ENCODE measurements around the gene OR12D1.
"Not testable (repeated sequence)": the region's sequence is repeated elsewhere in the genome, so short reads cannot be mapped to it uniquely, and the experiment has no call there.

OR12D1 gene

DNA sequence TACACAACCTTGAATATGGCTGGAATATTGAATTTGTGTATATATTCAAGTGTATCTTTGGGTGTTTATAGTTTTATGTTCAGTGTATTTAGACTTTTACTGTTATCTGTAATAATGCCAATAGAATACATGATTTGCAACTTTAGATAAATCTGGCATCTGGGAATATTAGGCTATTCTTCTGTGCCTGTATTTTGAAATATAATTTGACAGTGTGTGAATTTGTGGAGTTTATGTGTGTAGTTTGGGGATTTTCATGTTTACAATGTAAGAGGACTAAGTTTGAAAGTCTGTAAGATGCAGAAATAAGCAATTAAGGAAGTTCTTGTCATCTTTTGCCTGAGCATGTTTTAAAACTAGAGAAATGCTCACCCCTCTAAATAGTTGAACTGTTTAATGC lies 24.3 kb downstream of the OR12D1 start, which contains the start of gene OR10C1:
OR10C1 (plus strand) TSS at position 301 of the 400 bp plus-strand sequence. CDS start 710 bp downstream, outside the sequence.
- ATAC-seq (replicated peaks), result no peak
- H3K27me3 Mint-ChIP-seq, result peaks cover 28 to 45% of the 10 kb centered on the region in 2 donors

DNA sequence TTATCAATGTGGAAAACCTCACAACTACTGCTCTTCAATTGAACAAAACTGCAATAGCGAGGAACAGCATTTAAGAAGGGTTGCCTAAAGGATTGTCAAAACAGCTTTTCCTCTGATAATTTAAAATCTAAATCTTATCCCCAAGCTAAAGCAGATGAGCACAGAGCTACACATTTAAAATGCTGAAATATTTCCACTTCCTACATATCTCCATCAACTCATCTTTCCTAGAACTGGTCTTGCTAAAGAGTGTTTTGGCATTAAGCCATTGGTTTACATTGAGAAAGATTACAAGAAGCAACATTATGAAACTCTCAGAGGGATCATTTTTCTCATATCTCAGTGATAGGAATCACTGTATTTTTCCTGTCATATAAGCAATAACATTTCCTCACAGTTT lies 28.0 kb downstream of the OR12D1 start:
- H3K9me3 Mint-ChIP-seq, result peaks cover 0 to 3% of the 10 kb centered on the region in 2 donors

More for the DNA sequence above, 24.3 kb downstream of the OR12D1 start, which contains the start of gene OR10C1:
- no peak for DNase-seq
- Mint-ChIP-seq H3K36me3 (ENCODE audit: insufficient read depth) (no peaks in the 10 kb centered on the region), H3K4me3 (no peak within 1 kb of the TSS), H3K9me3 (no peaks in the 10 kb centered on the region), H3K4me1 (ENCODE audit: low read depth in 2 of 2) (no peaks in the 10 kb centered on the region), H3K27ac (no peak within 1 kb of the TSS)

DNA sequence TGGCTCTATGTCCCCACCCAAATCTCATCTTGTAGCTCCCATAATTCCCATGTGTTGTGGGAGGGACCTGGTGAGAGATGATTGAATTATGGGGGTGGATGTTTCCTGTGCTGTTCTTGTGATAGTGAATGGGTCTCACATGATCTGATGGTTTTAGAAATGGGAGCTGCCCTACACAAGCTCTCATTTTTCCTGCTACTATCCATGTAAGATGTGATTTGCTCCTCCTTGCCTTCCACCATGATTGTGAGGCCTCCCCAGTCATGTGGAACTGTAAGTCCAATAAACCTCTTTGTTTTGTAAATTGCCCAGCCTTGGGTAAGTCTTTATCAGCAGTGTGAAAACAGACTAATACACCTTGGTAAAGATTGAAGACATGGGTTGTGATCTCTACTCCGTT lies 29.3 kb downstream of the OR12D1 start:
- not testable (repeated sequence) for H3K4me3 Mint-ChIP-seq; H3K36me3 Mint-ChIP-seq (ENCODE audit: insufficient read depth); DNase-seq; H3K4me1 Mint-ChIP-seq (ENCODE audit: low read depth in 2 of 2); ATAC-seq (replicated peaks); H3K27ac Mint-ChIP-seq; H3K9me3 Mint-ChIP-seq
- peaks cover 59 to 69% of the 10 kb centered on the region in 2 donors for H3K27me3 Mint-ChIP-seq

More for the DNA sequence above, 28.0 kb downstream of the OR12D1 start:
- no peaks in the 10 kb centered on the region for H3K36me3 Mint-ChIP-seq (ENCODE audit: insufficient read depth)
- no peaks in the 10 kb centered on the region for H3K4me1 Mint-ChIP-seq (ENCODE audit: low read depth in 2 of 2)
- DNase-seq, result no peak
- ATAC-seq (replicated peaks), result no peak
- no peak overlapping the region for H3K4me3 Mint-ChIP-seq
- H3K27ac Mint-ChIP-seq, result no peak overlapping the region
- H3K27me3 Mint-ChIP-seq, result peaks cover 52 to 67% of the 10 kb centered on the region in 2 donors

DNA sequence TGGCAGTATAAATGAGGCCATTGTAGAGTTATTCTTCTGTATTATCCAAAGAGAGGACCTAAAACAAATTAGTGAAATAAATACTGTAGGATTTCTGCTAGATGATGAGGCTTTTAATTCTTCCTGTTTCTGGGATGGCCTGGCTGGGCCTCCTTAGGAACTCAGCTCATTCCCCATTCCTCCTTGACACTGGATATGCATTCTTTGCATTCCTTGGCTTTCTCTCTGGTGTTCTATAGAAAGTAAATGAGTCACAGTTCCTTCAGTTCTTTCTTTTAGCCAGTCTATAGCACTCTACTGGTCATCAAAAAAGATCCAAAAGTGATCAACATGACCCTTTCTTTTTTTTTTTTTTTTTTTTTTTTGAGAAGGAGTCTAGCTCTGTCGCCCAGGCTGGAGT lies 32.9 kb downstream of the OR12D1 start:
- no peaks in the 10 kb centered on the region for H3K36me3 Mint-ChIP-seq (ENCODE audit: insufficient read depth)
- no peak overlapping the region for H3K4me3 Mint-ChIP-seq
- H3K27me3 Mint-ChIP-seq, result peaks cover 70 to 79% of the 10 kb centered on the region in 2 donors

DNA sequence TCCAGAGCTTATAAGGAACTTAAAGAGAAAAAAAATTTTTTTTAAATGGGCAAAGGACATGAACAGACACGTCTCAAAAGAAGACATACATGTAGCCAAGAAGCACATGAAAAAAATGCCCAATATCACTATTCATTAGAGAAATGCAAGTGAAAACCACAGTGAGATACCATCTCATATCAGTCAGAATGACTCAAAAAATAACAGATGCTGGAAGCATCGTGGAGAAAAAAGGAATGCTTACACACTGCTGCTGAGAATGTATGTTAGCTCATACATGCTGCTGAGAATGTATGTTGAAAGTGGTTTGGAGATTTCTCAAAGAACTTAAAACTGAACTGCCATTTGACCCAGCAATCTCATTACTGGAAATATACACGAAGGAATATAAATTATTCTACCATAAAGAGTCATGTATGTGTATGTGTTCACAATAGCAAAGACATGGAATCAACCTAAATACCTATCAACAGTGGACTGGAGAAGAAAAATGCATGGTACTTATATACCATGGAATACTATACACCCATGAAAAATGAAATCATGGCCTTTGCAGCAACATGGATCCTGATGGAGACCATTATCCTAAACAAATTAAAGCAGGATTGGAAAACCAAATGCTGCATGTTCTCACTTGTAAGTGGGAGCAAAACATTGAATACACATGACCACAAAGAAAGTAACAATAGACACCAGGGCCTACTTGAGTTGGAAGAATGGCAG lies 36.9 kb downstream of the OR12D1 start:
- Mint-ChIP-seq H3K4me3 (no peak overlapping the region), H3K27me3 (peaks cover 44 to 50% of the 10 kb centered on the region in 2 donors), H3K4me1 (ENCODE audit: low read depth in 2 of 2) (no peaks in the 10 kb centered on the region), H3K9me3 (peaks cover 0 to 1% of the 10 kb centered on the region in 2 donors), H3K36me3 (ENCODE audit: insufficient read depth) (no peaks in the 10 kb centered on the region), H3K27ac (no peak overlapping the region)
- ATAC-seq (replicated peaks) (no peak), DNase-seq (no peak)

More for the DNA sequence above, 32.9 kb downstream of the OR12D1 start:
- Mint-ChIP-seq H3K27ac (no peak overlapping the region), H3K9me3 (peaks cover 0 to 4% of the 10 kb centered on the region in 2 donors), H3K4me1 (ENCODE audit: low read depth in 2 of 2) (no peaks in the 10 kb centered on the region)
- ATAC-seq (replicated peaks), result no peak
- no peak for DNase-seq

DNA sequence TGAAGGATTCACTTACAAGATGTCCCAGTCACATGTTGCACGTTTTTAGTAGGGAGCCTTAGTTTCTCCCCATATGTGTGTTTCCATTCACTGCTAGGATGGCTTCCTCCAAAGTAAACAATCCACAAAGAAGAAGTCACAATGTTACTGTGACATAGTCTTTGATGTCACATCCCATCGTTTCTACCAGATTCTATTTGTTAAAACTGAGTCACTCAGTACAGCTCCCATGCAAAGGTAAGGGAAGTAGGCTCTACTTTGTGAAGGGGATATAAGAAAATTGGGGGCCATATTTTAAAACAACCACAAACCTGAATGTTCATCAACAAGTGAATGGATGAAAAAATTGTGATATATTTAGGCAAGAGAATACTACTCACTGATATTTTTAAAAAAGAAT lies 42.2 kb downstream of the OR12D1 start, which contains the start of the genes OR11A1 and OR2H1:
OR11A1 (minus strand) TSS at position 101 of the 400 bp plus-strand sequence. CDS start 29,430 bp downstream, outside the sequence.
OR2H1 (plus strand) TSS at position 185 of the 400 bp plus-strand sequence. CDS start 4,615 bp downstream, outside the sequence.
- no peak within 1 kb of the TSS for H3K27ac Mint-ChIP-seq
- H3K4me3 Mint-ChIP-seq, result no peak within 1 kb of the TSS
- no peaks in the 10 kb centered on the region for H3K36me3 Mint-ChIP-seq (ENCODE audit: insufficient read depth)
- no peak for DNase-seq
- peaks cover 16 to 19% of the 10 kb centered on the region in 2 donors for H3K27me3 Mint-ChIP-seq
- H3K4me1 Mint-ChIP-seq (ENCODE audit: low read depth in 2 of 2), result peaks cover 0 to 3% of the 10 kb centered on the region in 2 donors
- no peaks in the 10 kb centered on the region for H3K9me3 Mint-ChIP-seq
- no peak for ATAC-seq (replicated peaks)

DNA sequence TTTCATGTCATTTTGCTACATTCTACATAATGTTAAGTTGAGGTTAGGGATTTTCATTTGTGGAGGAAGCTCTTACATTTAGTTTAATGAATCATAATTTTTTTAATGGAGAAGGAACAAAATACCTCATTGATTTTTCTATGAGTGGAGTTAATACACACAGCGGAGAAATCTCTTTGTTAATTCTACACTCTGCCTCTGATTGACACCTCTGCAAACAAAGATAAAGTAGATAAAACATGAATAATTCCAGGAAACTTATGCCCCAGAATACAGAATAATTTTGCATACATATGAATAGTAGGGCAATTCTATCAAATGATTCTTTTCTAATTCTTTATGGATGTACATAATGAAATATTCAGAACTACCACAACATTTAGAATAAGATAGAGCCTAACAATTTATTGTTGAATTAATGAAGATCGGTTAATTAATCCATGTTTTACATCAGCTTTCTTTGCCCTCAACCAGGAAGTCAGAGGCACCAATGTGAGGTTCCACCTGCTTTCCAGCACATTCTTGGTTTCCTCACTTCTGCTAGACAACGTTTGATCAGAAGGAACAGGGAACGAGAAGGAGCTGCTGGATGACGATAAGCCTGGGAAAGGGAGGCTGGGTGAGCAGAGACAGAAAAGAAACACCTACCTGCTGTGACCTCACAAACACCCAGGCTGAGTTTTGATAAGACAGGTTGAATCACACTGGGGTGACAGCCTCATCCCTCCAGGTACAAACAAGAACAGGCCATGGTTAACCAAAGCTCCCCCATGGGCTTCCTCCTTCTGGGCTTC lies 46.5 kb downstream of the OR12D1 start:
- peaks cover 0 to 4% of the 10 kb centered on the region in 2 donors for H3K4me1 Mint-ChIP-seq (ENCODE audit: low read depth in 2 of 2)
- H3K27me3 Mint-ChIP-seq, result peaks cover 33 to 39% of the 10 kb centered on the region in 2 donors
- DNase-seq, result no peak
- H3K4me3 Mint-ChIP-seq, result no peak overlapping the region
- H3K9me3 Mint-ChIP-seq, result no peaks in the 10 kb centered on the region
- H3K27ac Mint-ChIP-seq, result no peak overlapping the region
- no peak for ATAC-seq (replicated peaks)
- H3K36me3 Mint-ChIP-seq (ENCODE audit: insufficient read depth), result no peaks in the 10 kb centered on the region

DNA sequence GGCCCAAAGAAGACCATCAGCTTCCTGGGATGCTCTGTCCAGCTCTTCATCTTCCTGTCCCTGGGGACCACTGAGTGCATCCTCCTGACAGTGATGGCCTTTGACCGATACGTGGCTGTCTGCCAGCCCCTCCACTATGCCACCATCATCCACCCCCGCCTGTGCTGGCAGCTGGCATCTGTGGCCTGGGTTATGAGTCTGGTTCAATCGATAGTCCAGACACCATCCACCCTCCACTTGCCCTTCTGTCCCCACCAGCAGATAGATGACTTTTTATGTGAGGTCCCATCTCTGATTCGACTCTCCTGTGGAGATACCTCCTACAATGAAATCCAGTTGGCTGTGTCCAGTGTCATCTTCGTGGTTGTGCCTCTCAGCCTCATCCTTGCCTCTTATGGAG lies 47.3 kb downstream of the OR12D1 start:
- H3K27ac Mint-ChIP-seq, result no peak overlapping the region
- DNase-seq (no peak), ATAC-seq (replicated peaks) (no peak)
- peaks cover 0 to 4% of the 10 kb centered on the region in 2 donors for H3K4me1 Mint-ChIP-seq (ENCODE audit: low read depth in 2 of 2)
- no peaks in the 10 kb centered on the region for H3K36me3 Mint-ChIP-seq (ENCODE audit: insufficient read depth)
- no peaks in the 10 kb centered on the region for H3K9me3 Mint-ChIP-seq
- peaks cover 33 to 47% of the 10 kb centered on the region in 2 donors for H3K27me3 Mint-ChIP-seq
- no peak overlapping the region for H3K4me3 Mint-ChIP-seq

DNA sequence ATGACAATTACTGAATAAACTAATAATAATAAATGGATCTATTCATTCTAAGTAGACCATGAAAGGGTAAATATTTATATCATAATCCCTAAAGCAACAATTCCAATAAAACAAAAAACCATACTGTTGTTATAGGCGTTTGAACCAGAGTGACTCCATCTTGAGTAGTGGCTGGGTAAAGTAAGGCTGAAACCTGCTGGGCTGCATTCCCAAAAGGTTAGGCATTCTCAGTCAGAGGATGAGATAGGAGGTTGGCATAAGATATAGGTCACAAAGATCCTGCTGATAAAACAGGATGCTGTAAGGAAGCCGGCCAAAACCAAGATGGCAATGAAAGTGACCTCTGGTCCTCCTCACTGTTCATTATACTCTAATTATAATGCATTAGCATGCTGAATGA lies 50.6 kb downstream of the OR12D1 start:
- H3K9me3 Mint-ChIP-seq, result no peaks in the 10 kb centered on the region
- ATAC-seq (replicated peaks) (no peak), DNase-seq (no peak)
- peaks cover 42 to 65% of the 10 kb centered on the region in 2 donors for H3K27me3 Mint-ChIP-seq
- no peak overlapping the region for H3K27ac Mint-ChIP-seq
- H3K4me3 Mint-ChIP-seq, result no peak overlapping the region
- H3K4me1 Mint-ChIP-seq (ENCODE audit: low read depth in 2 of 2), result peaks cover 0 to 4% of the 10 kb centered on the region in 2 donors
- H3K36me3 Mint-ChIP-seq (ENCODE audit: insufficient read depth), result peaks cover 4% of the 10 kb centered on the region

DNA sequence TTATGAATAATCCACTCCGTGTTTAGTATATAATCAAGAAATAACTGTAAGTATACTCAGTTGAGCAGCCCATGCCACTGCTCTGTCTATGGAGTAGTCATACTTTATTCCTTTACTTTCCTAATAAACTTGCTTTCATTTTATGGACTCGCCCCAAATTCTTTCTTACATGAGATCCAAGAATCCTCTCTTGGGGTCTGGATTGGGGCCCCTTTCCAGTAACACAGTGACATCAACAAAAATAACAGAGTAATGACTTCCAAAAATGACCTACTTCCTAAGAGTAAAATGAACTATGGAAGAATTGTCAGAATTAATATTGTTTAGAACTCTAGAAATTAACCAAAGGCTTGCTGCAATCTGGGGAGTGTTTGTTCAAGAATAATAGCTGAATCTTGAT lies 51.1 kb downstream of the OR12D1 start:
- peaks cover 0 to 4% of the 10 kb centered on the region in 2 donors for H3K4me1 Mint-ChIP-seq (ENCODE audit: low read depth in 2 of 2)
- H3K27ac Mint-ChIP-seq, result no peak overlapping the region
- H3K27me3 Mint-ChIP-seq, result peaks cover 42 to 69% of the 10 kb centered on the region in 2 donors

DNA sequence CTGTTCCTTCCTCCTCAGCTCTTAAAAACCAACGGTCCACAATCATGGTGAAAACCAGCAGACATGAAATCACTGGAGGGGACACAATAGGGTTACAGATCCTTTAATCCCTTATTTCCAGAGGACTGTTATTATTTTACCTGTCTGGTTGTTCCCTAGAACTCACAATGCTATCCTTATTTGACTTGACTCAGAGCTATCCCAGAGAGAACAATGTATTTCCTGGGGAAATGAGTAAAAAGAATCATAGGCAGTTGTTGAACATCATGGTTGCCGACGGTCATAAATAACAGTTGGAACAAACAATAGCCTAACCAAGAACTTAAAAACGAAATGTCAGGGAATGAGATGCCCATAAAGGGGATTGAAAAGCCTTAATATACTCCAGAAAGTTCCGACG lies 51.5 kb downstream of the OR12D1 start:
- peaks cover 0 to 4% of the 10 kb centered on the region in 2 donors for H3K4me1 Mint-ChIP-seq (ENCODE audit: low read depth in 2 of 2)
- peaks cover 4% of the 10 kb centered on the region for H3K36me3 Mint-ChIP-seq (ENCODE audit: insufficient read depth)
- DNase-seq (no peak), ATAC-seq (replicated peaks) (no peak)
- no peak overlapping the region for H3K27ac Mint-ChIP-seq
- peaks cover 42 to 74% of the 10 kb centered on the region in 2 donors for H3K27me3 Mint-ChIP-seq
- H3K4me3 Mint-ChIP-seq, result no peak overlapping the region
- H3K9me3 Mint-ChIP-seq, result no peaks in the 10 kb centered on the region

More for the DNA sequence above, 51.1 kb downstream of the OR12D1 start:
- H3K36me3 Mint-ChIP-seq (ENCODE audit: insufficient read depth), result peaks cover 4% of the 10 kb centered on the region
- DNase-seq, result no peak
- ATAC-seq (replicated peaks), result no peak
- H3K4me3 Mint-ChIP-seq, result no peak overlapping the region
- no peaks in the 10 kb centered on the region for H3K9me3 Mint-ChIP-seq

All from effector memory CD8-positive, alpha-beta T cell (primary cell).